ENCODE measurements around the gene SLC2A10. TPM values are rescaled to one million over a fixed set of nuclear protein-coding genes. Genes with fewer than 3 reads are reported as not detected.
A peak's percentile ranks its signal among the peaks of the same experiment; 100 is the strongest.

Gene SLC2A10
- total RNA-seq, 3 donors from 2014 or later (not counting 1 experiment from before 2014, with no cell fraction given) = 0.26 to 2.2 (median 0.79) TPM

- H3K36me3 Mint-ChIP-seq = no peaks in the 10 kb centered on the region
- Histone ChIP-seq H3K4me3 (ENCODE audit: low read length) (no peak overlapping the region), H3K4me1 (ENCODE audit: control insufficient read depth, insufficient read depth, low read length) (no peaks in the 10 kb centered on the region), H3K36me3 (ENCODE audit: control insufficient read depth, insufficient read depth, low read length) (no peaks in the 10 kb centered on the region), H3K9me3 (ENCODE audit: control insufficient read depth, insufficient read depth, low read length) (no peaks in the 10 kb centered on the region), H3K27me3 (ENCODE audit: control insufficient read depth, insufficient read depth, low read length) (no peaks in the 10 kb centered on the region), H3K27ac (ENCODE audit: low read length) (no peak overlapping the region)
- H3K4me3 Mint-ChIP-seq = no peak overlapping the region
- H3K27me3 Mint-ChIP-seq (ENCODE audit: low read depth in 2 of 2) = peaks cover 8 to 20% of the 10 kb centered on the region in 2 donors
- DNase-seq = no peak
- no peak overlapping the region for H3K27ac Mint-ChIP-seq
- TF ChIP-seq CTCF (IDR thresholded peaks at IDR 0.05) = no peak
- ATAC-seq = no peak
- H3K4me1 Mint-ChIP-seq = no peaks in the 10 kb centered on the region
- 79% methylated on average over 13 of the region's 13 CpGs for WGBS (ENCODE audit: insufficient coverage)
- H3K9me3 Mint-ChIP-seq = no peaks in the 10 kb centered on the region
- intact Hi-C loops (cut with micrococcal nuclease) = no loop called here
These were observed 56.2 kb downstream of the SLC2A10 start for GRCh38 chr20:46765506-46766120.

- H3K9me3 Mint-ChIP-seq = no peaks in the 10 kb centered on the region
- peak in 1 of 2 donors; percentile 40 for DNase-seq
- Histone ChIP-seq H3K27ac (ENCODE audit: low read length) (no peak overlapping the region), H3K36me3 (ENCODE audit: control insufficient read depth, insufficient read depth, low read length) (no peaks in the 10 kb centered on the region), H3K4me3 (ENCODE audit: low read length) (no peak overlapping the region), H3K27me3 (ENCODE audit: control insufficient read depth, insufficient read depth, low read length) (no peaks in the 10 kb centered on the region), H3K9me3 (ENCODE audit: control insufficient read depth, insufficient read depth, low read length) (no peaks in the 10 kb centered on the region), H3K4me1 (ENCODE audit: control insufficient read depth, insufficient read depth, low read length) (no peaks in the 10 kb centered on the region)
- no peaks in the 10 kb centered on the region for H3K4me1 Mint-ChIP-seq
- H3K36me3 Mint-ChIP-seq = no peaks in the 10 kb centered on the region
- intact Hi-C loops (cut with micrococcal nuclease) = no loop called here
- no peak overlapping the region for H3K4me3 Mint-ChIP-seq
- no peak for ATAC-seq
- WGBS (ENCODE audit: insufficient coverage) = 85% methylated on average over 4 of the region's 4 CpGs
- H3K27me3 Mint-ChIP-seq (ENCODE audit: low read depth in 2 of 2) = peaks cover 10 to 20% of the 10 kb centered on the region in 2 donors
- TF ChIP-seq CTCF (IDR thresholded peaks at IDR 0.05) = peak; percentile 25
- H3K27ac Mint-ChIP-seq = no peak overlapping the region
These were observed 57.8 kb downstream of the SLC2A10 start for GRCh38 chr20:46767127-46767761.

- DNase-seq = no peak
- 62% methylated on average over 9 of the region's 10 CpGs for WGBS (ENCODE audit: insufficient coverage)
- H3K36me3 Mint-ChIP-seq = no peaks in the 10 kb centered on the region
- Histone ChIP-seq H3K36me3 (ENCODE audit: control insufficient read depth, insufficient read depth, low read length) (no peaks in the 10 kb centered on the region), H3K27ac (ENCODE audit: low read length) (no peak overlapping the region), H3K9me3 (ENCODE audit: control insufficient read depth, insufficient read depth, low read length) (no peaks in the 10 kb centered on the region), H3K4me1 (ENCODE audit: control insufficient read depth, insufficient read depth, low read length) (no peaks in the 10 kb centered on the region), H3K27me3 (ENCODE audit: control insufficient read depth, insufficient read depth, low read length) (no peaks in the 10 kb centered on the region), H3K4me3 (ENCODE audit: low read length) (no peak overlapping the region)
- no peaks in the 10 kb centered on the region for H3K9me3 Mint-ChIP-seq
- peaks cover 15 to 28% of the 10 kb centered on the region in 2 donors for H3K27me3 Mint-ChIP-seq (ENCODE audit: low read depth in 2 of 2)
- H3K4me3 Mint-ChIP-seq = no peak overlapping the region
- no peak overlapping the region for H3K27ac Mint-ChIP-seq
- TF ChIP-seq CTCF (IDR thresholded peaks at IDR 0.05) = no peak
- no peaks in the 10 kb centered on the region for H3K4me1 Mint-ChIP-seq
- intact Hi-C loops (cut with micrococcal nuclease) = no loop called here
- no peak for ATAC-seq
These were observed 61.1 kb downstream of the SLC2A10 start for GRCh38 chr20:46770330-46771194.

Data from natural killer cell (primary cell).